Astrocyte of the cerebellum (primary cell): ENCODE results near the gene HARS2.
"Not testable (repeated sequence)": the region's sequence is repeated elsewhere in the genome, so short reads cannot be mapped to it uniquely, and the experiment has no call there.

Experiments used
- DNase-seq: peaks from one replicate; pipeline ENCODE4 v3.0.0-alpha.2; 2011; ENCODE audit warnings: low read depth
- H3K4me3 ChIP-seq: 2 replicates; pipeline ENCODE4 v1.5.1; 2011; ENCODE audit warnings: mild to moderate bottlenecking, low read depth, low read length, moderate library complexity
- CTCF ChIP-seq: IDR thresholded peaks from 2 replicates; pipeline ENCODE4 v1.5.1; 2012; ENCODE audit warnings: low read length, low read depth, moderate library complexity, mild to moderate bottlenecking; ENCODE audit errors: missing control alignments
- in situ Hi-C: cut with HindIII; loops from 2 replicates; pipeline ENCODE4 v1.10.0; 2017; ENCODE audit warnings: low sequenced_read_pairs

The HARS2 gene

DNA sequence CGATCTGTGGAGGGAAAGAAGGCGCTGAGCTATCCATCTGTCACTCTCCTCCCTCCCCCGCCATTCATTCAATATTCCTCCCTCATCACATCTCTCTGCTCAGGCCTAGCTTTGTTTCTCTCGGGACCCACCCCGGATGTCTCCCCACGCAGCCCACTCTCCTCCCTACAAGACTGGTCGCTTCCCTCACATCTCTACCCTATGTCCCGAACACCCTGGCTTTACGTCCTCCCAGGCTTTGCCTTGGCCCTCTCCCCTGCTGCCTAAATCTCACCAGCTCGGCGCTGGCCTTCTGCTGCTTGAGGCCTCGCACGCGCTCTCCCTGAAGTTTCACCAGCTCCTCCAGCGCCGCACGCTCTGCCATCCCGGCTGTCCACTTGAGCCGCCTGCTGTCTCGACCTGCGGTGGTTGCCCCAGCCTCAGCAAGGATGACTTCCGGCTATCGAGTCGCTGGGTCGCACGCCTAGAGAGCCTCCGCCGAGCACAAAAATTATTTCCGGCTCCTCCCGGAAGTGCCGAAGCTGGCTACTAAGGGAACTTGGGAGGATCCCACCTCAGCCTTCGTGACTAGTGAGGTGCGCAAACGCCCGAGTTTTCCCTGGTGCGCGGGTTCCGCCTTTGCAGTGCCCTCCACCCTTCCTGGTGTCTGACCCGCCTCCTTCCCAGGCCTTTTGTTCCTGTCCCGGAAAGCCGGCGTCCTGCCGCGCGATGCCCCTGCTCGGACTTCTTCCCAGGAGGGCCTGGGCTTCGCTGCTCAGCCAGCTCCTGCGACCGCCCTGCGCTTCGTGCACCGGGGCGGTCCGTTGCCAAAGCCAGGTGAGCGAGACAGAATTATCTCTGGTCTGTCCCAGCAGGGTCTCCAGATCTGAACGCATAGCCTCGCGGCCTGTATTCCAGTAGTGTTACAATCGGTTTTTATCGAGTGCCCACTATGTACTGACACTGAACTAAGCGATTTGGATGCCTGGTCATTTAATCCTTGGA is at the start of gene HARS2, which contains the start of gene HARS1:
Gene HARS2, plus strand, starts transcription at position 515 of the 984 bp plus-strand sequence. Its CDS starts 194 bp downstream, at position 709.
Gene HARS1, minus strand, starts transcription at position 430 of the 984 bp plus-strand sequence. Its CDS starts 66 bp downstream, at position 364.
- H3K4me3 ChIP-seq, result peak within 1 kb of the TSS; percentile 95
- in situ Hi-C loops, result no loop called here
- no peak for TF ChIP-seq CTCF
- peak; percentile 82 for DNase-seq

- in situ Hi-C loops, result no loop called here
Measured at GRCh38 chr5:140641716-140642115, 49.5 kb upstream of the HARS2 start.

GRCh38 chr5:140642718-140643117 is 48.5 kb upstream of the HARS2 start:
- peak; percentile 81 for DNase-seq
- TF ChIP-seq CTCF, result no peak
- H3K4me3 ChIP-seq, result no peak overlapping the region
- in situ Hi-C loops, result no loop called here

More at GRCh38 chr5:140641716-140642115, 49.5 kb upstream of the HARS2 start:
- H3K4me3 ChIP-seq, result no peak overlapping the region
- DNase-seq, result no peak
- no peak for TF ChIP-seq CTCF

DNA sequence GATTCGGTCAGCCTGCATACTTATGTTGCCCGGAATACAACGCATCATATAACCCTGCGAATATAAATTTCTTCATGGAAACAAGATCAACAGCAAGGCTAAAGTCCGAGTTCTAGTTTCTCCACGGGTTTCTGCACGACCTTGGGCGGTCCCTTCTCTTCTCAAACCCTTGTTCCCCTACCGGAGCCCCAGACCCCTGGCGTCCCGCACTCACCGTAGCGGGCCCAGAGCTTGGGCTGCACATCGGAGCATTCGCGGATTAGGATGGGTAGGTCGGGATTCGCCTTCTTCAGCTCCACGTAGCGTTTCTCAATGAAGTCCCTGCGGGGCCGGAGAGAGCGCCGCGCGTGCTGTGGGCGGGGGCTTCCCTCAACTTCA is 44.2 kb upstream of the HARS2 start:
- TF ChIP-seq CTCF, result no peak
- in situ Hi-C loops, result loop anchor here (5.0 kb wide), 1 partner anchor 105 kb away; no protein-coding TSS in a partner anchor
- DNase-seq, result no peak
- peak overlapping the region; percentile 61 for H3K4me3 ChIP-seq

- no peak for DNase-seq
- TF ChIP-seq CTCF, result no peak
- in situ Hi-C loops, result no loop called here
- H3K4me3 ChIP-seq, result no peak overlapping the region
Measured at GRCh38 chr5:140658870-140659269, 32.4 kb upstream of the HARS2 start.

GRCh38 chr5:140660371-140660770 is 30.9 kb upstream of the HARS2 start:
- DNase-seq, in situ Hi-C loops: not testable (repeated sequence)

GRCh38 chr5:140664030-140664358 is 27.3 kb upstream of the HARS2 start:
- H3K4me3 ChIP-seq, result peak overlapping the region; percentile 86
- in situ Hi-C loops, result no loop called here
- no peak for DNase-seq
- no peak for TF ChIP-seq CTCF

More at GRCh38 chr5:140660371-140660770, 30.9 kb upstream of the HARS2 start:
- not testable (repeated sequence) for H3K4me3 ChIP-seq
